Endothelial cell (in vitro differentiated cells): ENCODE results near the gene HS3ST1. TPM values are rescaled to one million over a fixed set of nuclear protein-coding genes. Genes with fewer than 3 reads are reported as not detected.

Experiments used
- DNase-seq: peaks from one replicate; pipeline ENCODE4 v3.0.0; 2021; ENCODE audit warnings: low spot score
- H3K27ac Mint-ChIP-seq: one replicate; pipeline ENCODE4 v1.8.0; 2021; ENCODE audit warnings: mixed read lengths, inconsistent platforms; ENCODE audit not compliant: unreplicated experiment
- H3K27me3 Mint-ChIP-seq: one replicate; pipeline ENCODE4 v1.8.0; 2021; ENCODE audit warnings: mild to moderate bottlenecking, moderate library complexity, mixed read lengths, inconsistent platforms; ENCODE audit not compliant: unreplicated experiment
- H3K36me3 Mint-ChIP-seq: one replicate; pipeline ENCODE4 v1.8.0; 2021; ENCODE audit warnings: mild to moderate bottlenecking, low read depth, mixed read lengths, inconsistent platforms; ENCODE audit not compliant: unreplicated experiment
- H3K4me1 Mint-ChIP-seq: one replicate; pipeline ENCODE4 v1.8.0; 2021; ENCODE audit warnings: mild to moderate bottlenecking, mixed read lengths, inconsistent platforms; ENCODE audit not compliant: unreplicated experiment
- H3K4me3 Mint-ChIP-seq: one replicate; pipeline ENCODE4 v1.8.0; 2021; ENCODE audit warnings: mild to moderate bottlenecking, mixed read lengths, inconsistent platforms; ENCODE audit not compliant: unreplicated experiment
- H3K9me3 Mint-ChIP-seq: one replicate; pipeline ENCODE4 v1.8.0; 2021; ENCODE audit warnings: mixed read lengths, inconsistent platforms; ENCODE audit not compliant: unreplicated experiment
- CTCF ChIP-seq: fragments of 200-600 bp; sonication (generic); IDR thresholded peaks from one replicate; pipeline ENCODE4 v1.5.0; 2021; ENCODE audit warnings: antibody characterized with exemption; ENCODE audit not compliant: unreplicated experiment
- total RNA-seq: library from RNA; stranded (reverse); fragmentation: NEBNext Ultra II Directional; extraction: Animal tissue kit (Norgen Biotek cat#: 25700); gene quantifications from one replicate; pipeline ENCODE4 v1.2.1, GENCODE V29; 2021; ENCODE audit not compliant: unreplicated experiment

The HS3ST1 gene
- total RNA-seq, 1 donor from 2014 or later, result 0.44 TPM

GRCh38 chr4:11409632-11410031, 19.1 kb downstream of the HS3ST1 start:
- no peak for TF ChIP-seq CTCF
- Mint-ChIP-seq H3K36me3 (no peaks in the 10 kb centered on the region), H3K27ac (no peak overlapping the region), H3K4me1 (no peaks in the 10 kb centered on the region), H3K9me3 (no peaks in the 10 kb centered on the region), H3K27me3 (peaks cover 2% of the 10 kb centered on the region), H3K4me3 (no peak overlapping the region)
- no peak for DNase-seq

- DNase-seq, result no peak
- Mint-ChIP-seq H3K9me3 (no peaks in the 10 kb centered on the region), H3K4me1 (no peaks in the 10 kb centered on the region), H3K27ac (no peak overlapping the region), H3K36me3 (no peaks in the 10 kb centered on the region), H3K4me3 (no peak overlapping the region), H3K27me3 (peaks cover under 1% of the 10 kb centered on the region)
- no peak for TF ChIP-seq CTCF
Observed at GRCh38 chr4:11408233-11408967, 20.3 kb downstream of the HS3ST1 start.

- DNase-seq, result no peak
- H3K27me3 Mint-ChIP-seq, result no peaks in the 10 kb centered on the region
- no peaks in the 10 kb centered on the region for H3K4me1 Mint-ChIP-seq
- no peak overlapping the region for H3K4me3 Mint-ChIP-seq
- TF ChIP-seq CTCF, result no peak
- no peaks in the 10 kb centered on the region for H3K36me3 Mint-ChIP-seq
- no peak overlapping the region for H3K27ac Mint-ChIP-seq
- no peaks in the 10 kb centered on the region for H3K9me3 Mint-ChIP-seq
Observed at GRCh38 chr4:11407551-11407950, 21.1 kb downstream of the HS3ST1 start.

- DNase-seq, result no peak
- peaks cover 2% of the 10 kb centered on the region for H3K27me3 Mint-ChIP-seq
- no peaks in the 10 kb centered on the region for H3K36me3 Mint-ChIP-seq
- H3K4me1 Mint-ChIP-seq, result no peaks in the 10 kb centered on the region
- no peak overlapping the region for H3K4me3 Mint-ChIP-seq
- no peaks in the 10 kb centered on the region for H3K9me3 Mint-ChIP-seq
- no peak overlapping the region for H3K27ac Mint-ChIP-seq
- TF ChIP-seq CTCF, result no peak
Observed at GRCh38 chr4:11404431-11404830, 24.3 kb downstream of the HS3ST1 start.

GRCh38 chr4:11402192-11402591, 26.5 kb downstream of the HS3ST1 start:
- Mint-ChIP-seq H3K4me1 (no peaks in the 10 kb centered on the region), H3K4me3 (no peak overlapping the region), H3K27ac (no peak overlapping the region), H3K27me3 (peaks cover 2% of the 10 kb centered on the region), H3K9me3 (no peaks in the 10 kb centered on the region), H3K36me3 (no peaks in the 10 kb centered on the region)
- no peak for TF ChIP-seq CTCF
- no peak for DNase-seq
